ENCODE measurements around the gene PKMYT1. TPM values are rescaled to one million over a fixed set of nuclear protein-coding genes. Genes with fewer than 3 reads are reported as not detected.

PKMYT1 gene
- polyA plus RNA-seq, 2 of the 4 experiments (the other 2 are of a cell fraction): 10.5 to 50.5 TPM

- TF ChIP-seq CTCF (IDR thresholded peaks at IDR 0.05) (peak; percentile 90), E2F6 (IDR thresholded peaks at IDR 0.05; ENCODE audit: borderline replicate concordance, low read depth) (peak; percentile 41; the same call in 1 of the 2 replicates), PBX3 (IDR thresholded peaks at IDR 0.05) (no peak), SREBF2 (IDR thresholded peaks at IDR 0.05) (no peak), MYC (IDR thresholded peaks at IDR 0.05; ENCODE audit: borderline replicate concordance, low read length) (0 out of 2 replicates have a peak, but pooled peaks have one; percentile 51), FOSL2 (IDR thresholded peaks at IDR 0.05) (no peak), FOSL2 (CRISPR knock-in tag; IDR thresholded peaks at IDR 0.05) (peak; percentile 8; the same call in 1 of the 2 replicates), CHD2 (IDR thresholded peaks at IDR 0.05; ENCODE audit: low read length, partially characterized antibody) (peak; percentile 77), SMC3 (IDR thresholded peaks at IDR 0.05) (peak; percentile 58), JUN (IDR thresholded peaks at IDR 0.05) (0 out of 5 replicates have a peak, but pooled peaks of 1 of the 2 experiments have one; percentile 25)
These were observed 3.5 kb upstream of the PKMYT1 start (continued) for GRCh38 chr16:2983706-2984136.

GRCh38 chr16:2982402-2982801 is 2.2 kb upstream of the PKMYT1 start:
- DNase-seq (ENCODE audit: low read depth in 1 of 2, low spot score in 1 of 2): no peak

More at GRCh38 chr16:2982402-2982801, 2.2 kb upstream of the PKMYT1 start:
- FAIRE-seq (no peak), ATAC-seq (no peak)
- H3K4me3 ChIP-seq: no peak overlapping the region
- H3K4me2 ChIP-seq: no peak overlapping the region
- 85% methylated on average over 5 of the region's 5 CpGs for WGBS (ENCODE audit: missing lambda C conversion rate)
- H3K9me3 ChIP-seq: no peaks in the 10 kb centered on the region
- CTCF ChIA-PET: interaction anchor here (0.7 to 3.9 kb wide), 11 partner anchors 8 to 92 kb away, joined by 3 to 27 read pairs (median 5); partner anchors contain the start of gene PAQR4
- TF ChIP-seq HOXB5 (CRISPR knock-in tag; IDR thresholded peaks at IDR 0.05) (no peak), CBX2 (IDR thresholded peaks at IDR 0.05; ENCODE audit: borderline replicate concordance, low read depth) (no peak), SREBF2 (IDR thresholded peaks at IDR 0.05) (no peak), CBX8 (IDR thresholded peaks at IDR 0.05) (no peak), RNF2 (IDR thresholded peaks at IDR 0.05; ENCODE audit: borderline replicate concordance, low read depth) (no peak), BCL3 (IDR thresholded peaks at IDR 0.05) (no peak), ESRRA (IDR thresholded peaks at IDR 0.05; ENCODE audit: borderline replicate concordance, low read length) (no peak), EHMT2 (IDR thresholded peaks at IDR 0.05; ENCODE audit: low read depth) (no peak), BHLHE40 (IDR thresholded peaks at IDR 0.05; ENCODE audit: low read depth, low read length) (no peak), EP300 (IDR thresholded peaks at IDR 0.05) (no peak), USF2 (IDR thresholded peaks at IDR 0.05) (no peak), E2F6 (IDR thresholded peaks at IDR 0.05; ENCODE audit: borderline replicate concordance, low read depth) (no peak), SMC3 (IDR thresholded peaks at IDR 0.05) (no peak), MYC (IDR thresholded peaks at IDR 0.05; ENCODE audit: borderline replicate concordance, low read length) (no peak), PBX3 (IDR thresholded peaks at IDR 0.05) (no peak), FOSB (CRISPR knock-in tag; IDR thresholded peaks at IDR 0.05) (no peak), ZNF302 (CRISPR knock-in tag; IDR thresholded peaks at IDR 0.05) (no peak), MAX (IDR thresholded peaks at IDR 0.05) (no peak), PHF8 (IDR thresholded peaks at IDR 0.05; ENCODE audit: borderline replicate concordance, low read depth) (no peak)
- peaks cover 18% of the 10 kb centered on the region; the same call in 2 of the 3 replicates for H3K4me1 ChIP-seq
- POLR2A ChIA-PET: no interaction called here
- no peak overlapping the region for H3K27ac ChIP-seq

Measured in A549 (cell line).